C4-2B (cell line): ENCODE measurements around the gene PDGFA.

Experiments used
- ZFX ChIP-seq: fragments of 450-650 bp; IDR thresholded peaks from 2 replicates; pipeline ENCODE4 v1.6.1; 2017
- TF ChIP-seq, protein P1 (sequence below): fragments of 450-650 bp; conservative IDR thresholded peaks from 2 replicates; pipeline ENCODE4 v1.5.1; 2017; ENCODE audit warnings: mild to moderate bottlenecking

DNA sequence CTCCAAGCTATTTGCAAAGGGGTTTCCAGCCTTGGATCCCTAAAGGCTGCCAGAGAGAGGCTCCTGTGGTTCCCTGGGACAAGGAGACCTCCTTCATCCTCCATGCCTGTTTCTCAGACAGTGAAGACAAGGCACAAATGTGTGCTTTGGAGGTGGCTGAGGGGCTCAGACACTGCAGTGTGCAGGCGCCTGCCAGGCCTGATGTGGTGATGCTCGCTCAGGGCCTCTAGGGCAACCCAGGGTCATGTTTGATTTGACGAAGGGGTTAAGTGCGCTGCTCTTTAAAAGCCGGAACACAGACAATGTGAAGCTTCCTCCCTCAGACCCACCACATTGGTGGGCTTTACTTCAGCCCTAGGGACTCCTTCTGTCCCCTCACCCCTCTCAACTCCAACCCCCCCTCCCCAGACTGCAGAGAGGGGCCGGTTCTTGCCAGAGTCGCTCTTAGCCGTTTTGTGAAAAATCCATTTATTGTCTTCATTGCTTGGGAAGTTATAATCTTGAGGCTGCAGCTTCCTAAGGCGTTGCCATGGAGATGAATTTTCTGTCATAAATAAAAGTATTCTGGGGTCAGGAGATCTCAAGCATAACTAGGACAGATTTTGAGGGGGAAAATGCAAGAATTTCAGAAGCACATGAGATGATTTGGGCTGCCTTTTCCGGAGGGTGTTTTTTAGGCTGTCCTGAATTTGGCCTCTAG is 35.8 kb downstream of the PDGFA start:
- TF ChIP-seq, protein P1, sequence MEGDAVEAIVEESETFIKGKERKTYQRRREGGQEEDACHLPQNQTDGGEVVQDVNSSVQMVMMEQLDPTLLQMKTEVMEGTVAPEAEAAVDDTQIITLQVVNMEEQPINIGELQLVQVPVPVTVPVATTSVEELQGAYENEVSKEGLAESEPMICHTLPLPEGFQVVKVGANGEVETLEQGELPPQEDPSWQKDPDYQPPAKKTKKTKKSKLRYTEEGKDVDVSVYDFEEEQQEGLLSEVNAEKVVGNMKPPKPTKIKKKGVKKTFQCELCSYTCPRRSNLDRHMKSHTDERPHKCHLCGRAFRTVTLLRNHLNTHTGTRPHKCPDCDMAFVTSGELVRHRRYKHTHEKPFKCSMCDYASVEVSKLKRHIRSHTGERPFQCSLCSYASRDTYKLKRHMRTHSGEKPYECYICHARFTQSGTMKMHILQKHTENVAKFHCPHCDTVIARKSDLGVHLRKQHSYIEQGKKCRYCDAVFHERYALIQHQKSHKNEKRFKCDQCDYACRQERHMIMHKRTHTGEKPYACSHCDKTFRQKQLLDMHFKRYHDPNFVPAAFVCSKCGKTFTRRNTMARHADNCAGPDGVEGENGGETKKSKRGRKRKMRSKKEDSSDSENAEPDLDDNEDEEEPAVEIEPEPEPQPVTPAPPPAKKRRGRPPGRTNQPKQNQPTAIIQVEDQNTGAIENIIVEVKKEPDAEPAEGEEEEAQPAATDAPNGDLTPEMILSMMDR = no peak
- TF ChIP-seq ZFX = no peak
